HepG2 (cell line): ENCODE results near the gene PRUNE1. TPM values are rescaled to one million over a fixed set of nuclear protein-coding genes. Genes with fewer than 3 reads are reported as not detected.

Source experiments
- CEBPB ChIP-seq: IDR thresholded peaks from 2 replicates; pipeline ENCODE4 v1.6.1; 2011; ENCODE audit warnings: low read depth, low read length, improper control_type of control experiment, borderline replicate concordance
- CEBPG ChIP-seq: IDR thresholded peaks from 2 replicates; pipeline ENCODE4 v1.6.1; 2016
- ELF4 ChIP-seq: sonication (generic); formaldehyde crosslinking; IDR thresholded peaks from 2 replicates; pipeline ENCODE4 v1.5.0; 2020; ENCODE audit warnings: missing genetic modification reagents, mild to moderate bottlenecking, moderate library complexity, borderline replicate concordance
- GABPA ChIP-seq, 2 experiments: IDR thresholded peaks; 2 replicates each; pipeline ENCODE4 v1.6.1; 2011 to 2016; ENCODE audit warnings: low read depth in 2 of 2, low read length in 1 of 2, missing biosample characterization in 1 of 2, missing genetic modification characterization in 1 of 2
- GMEB2 ChIP-seq: IDR thresholded peaks from 2 replicates; pipeline ENCODE4 v1.6.1; 2016; ENCODE audit warnings: missing biosample characterization, missing genetic modification reagents, low read depth
- HNRNPH1 ChIP-seq: fragments of 200-400 bp; formaldehyde crosslinking; optimal IDR thresholded peaks from 2 replicates; pipeline ENCODE3; 2017; ENCODE audit warnings: mild to moderate bottlenecking, low read depth, low read length
- JUNB ChIP-seq: sonication (generic); formaldehyde crosslinking; IDR thresholded peaks from 2 replicates; pipeline ENCODE4 v1.8.0; 2022; ENCODE audit warnings: missing genetic modification reagents, mild to moderate bottlenecking, borderline replicate concordance
- MBD4 ChIP-seq: IDR thresholded peaks from 2 replicates; pipeline ENCODE4 v1.6.1; 2012; ENCODE audit warnings: low read length, inconsistent platforms, borderline replicate concordance
- MBNL3 ChIP-seq: fragments of 250-450 bp; sonication (Bioruptor Pico); conservative IDR thresholded peaks from 2 replicates; pipeline ENCODE4 v1.8.0; 2022; ENCODE audit warnings: mild to moderate bottlenecking, inconsistent platforms
- RBFOX2 ChIP-seq: fragments of 200-400 bp; formaldehyde crosslinking; IDR thresholded peaks from 2 replicates; pipeline ENCODE4 v1.6.1; 2017; ENCODE audit warnings: low read depth, mild to moderate bottlenecking, low read length
- RBM39 ChIP-seq: fragments of 200-400 bp; formaldehyde crosslinking; IDR thresholded peaks from one replicate; pipeline ENCODE4 v1.6.1; 2018; ENCODE audit warnings: antibody characterized with exemption, mild to moderate bottlenecking, low read depth, low read length; ENCODE audit not compliant: poor library complexity, severe bottlenecking
- SNAPC4 ChIP-seq: sonication (generic); formaldehyde crosslinking; IDR thresholded peaks from 2 replicates; pipeline ENCODE4 v1.4.0; 2020; ENCODE audit warnings: mild to moderate bottlenecking, missing genetic modification reagents
- U2AF2 ChIP-seq: fragments of 200-400 bp; formaldehyde crosslinking; IDR thresholded peaks from 2 replicates; pipeline ENCODE4 v1.6.1; 2017; ENCODE audit warnings: low read depth, mild to moderate bottlenecking, low read length
- ZBTB10 ChIP-seq: sonication (generic); formaldehyde crosslinking; IDR thresholded peaks from 2 replicates; pipeline ENCODE4 v1.4.0; 2020; ENCODE audit warnings: missing genetic modification reagents, borderline replicate concordance
- ZBTB7B ChIP-seq: sonication (generic); formaldehyde crosslinking; IDR thresholded peaks from 2 replicates; pipeline ENCODE4 v1.4.0; 2020; ENCODE audit warnings: missing genetic modification reagents
- ZMYM4 ChIP-seq: sonication (generic); formaldehyde crosslinking; IDR thresholded peaks from 2 replicates; pipeline ENCODE4 v1.8.1; 2023; ENCODE audit warnings: mild to moderate bottlenecking, missing genetic modification reagents
- ZNF335 ChIP-seq: sonication (generic); formaldehyde crosslinking; IDR thresholded peaks from 2 replicates; pipeline ENCODE4 v1.4.0; 2020; ENCODE audit warnings: missing genetic modification reagents
- ZNF878 ChIP-seq: sonication (generic); formaldehyde crosslinking; IDR thresholded peaks from 2 replicates; pipeline ENCODE4 v1.8.1; 2023; ENCODE audit warnings: mild to moderate bottlenecking, missing genetic modification reagents, moderate library complexity
- polyA plus RNA-seq, 8 experiments: library from polyadenylated mRNA; depleted of rRNA in 3 of 8; stranded (reverse) in 7 of 8; unstranded in 1 of 8; fragments of >200 nt; fragmentation: Illumina TruSeq in 4 of 8; extraction: Trizol in 4 of 8; gene quantifications; 2 replicates each; pipeline versions ENCODE4 v1.2.1 to v1.2.3, GENCODE V29; 2011 to 2016; ENCODE audit warnings: low read depth in 4 of 8, missing spikeins in 1 of 8, mixed read lengths in 1 of 8; ENCODE audit not compliant: insufficient read depth in 1 of 8
- total RNA-seq, 5 experiments: library from RNA; depleted of rRNA; stranded (reverse); fragments of >200 nt; fragmentation: Illumina TruSeq; extraction: Trizol; gene quantifications; 2 replicates each; pipeline ENCODE4 v1.2.3, GENCODE V29; 2016; ENCODE audit warnings: low read depth in 1 of 5

PRUNE1 gene
- total and polyA plus RNA-seq, 2 of the 13 experiments (the other 11 are each of a cell fraction or from before 2014, with no cell fraction given) = 19.0 to 31.9 TPM

GRCh38 chr1:151012684-151013471 lies 4.6 kb downstream of the PRUNE1 start (continued):
- TF ChIP-seq GABPA (IDR thresholded peaks at IDR 0.05; ENCODE audit: low read depth, low read length) (no peak), GABPA (CRISPR knock-in tag; IDR thresholded peaks at IDR 0.05; ENCODE audit: low read depth) (peak; percentile 48; the same call in 1 of the 2 replicates), MBNL3 (no peak), HNRNPH1 (no peak), JUNB (CRISPR knock-in tag) (no peak), GMEB2 (CRISPR knock-in tag) (no peak), MBD4 (no peak), ZNF335 (no peak), ZBTB10 (CRISPR knock-in tag) (no peak; the same call in 1 of the 2 replicates), ZNF878 (CRISPR knock-in tag) (peak; percentile 54; the same call in 1 of the 2 replicates), ELF4 (CRISPR knock-in tag) (no peak), RBM39 (no peak), CEBPG (CRISPR knock-in tag) (no peak; the same call in 1 of the 2 replicates), CEBPB (no peak), SNAPC4 (CRISPR knock-in tag) (0 out of 2 replicates have a peak, but pooled peaks have one; percentile 49), U2AF2 (no peak), ZBTB7B (CRISPR knock-in tag) (no peak), ZMYM4 (CRISPR knock-in tag) (peak; percentile 46; the same call in 1 of the 2 replicates), RBFOX2 (peak; percentile 76)
